ENCODE data around the gene MTA1.

The MTA1 gene

GRCh38 chr14:105478398-105479251 lies 59.0 kb downstream of the MTA1 start:
- no peak for DNase-seq

- peak; percentile 36 for DNase-seq
Observed at GRCh38 chr14:105479431-105480158, 60.0 kb downstream of the MTA1 start.

- DNase-seq, result no peak
Observed at GRCh38 chr14:105480199-105480746, 60.6 kb downstream of the MTA1 start.

GRCh38 chr14:105480807-105481801 lies 61.5 kb downstream of the MTA1 start:
- peak; percentile 96 for DNase-seq

GRCh38 chr14:105481886-105482457 lies 62.3 kb downstream of the MTA1 start:
- peak; percentile 99 for DNase-seq

- DNase-seq, result no peak
Observed at GRCh38 chr14:105482486-105483110, 63.0 kb downstream of the MTA1 start.

- peak; percentile 51 for DNase-seq
Observed at GRCh38 chr14:105483300-105484068, 63.9 kb downstream of the MTA1 start.

- peak; percentile 35 for DNase-seq
Observed at GRCh38 chr14:105484069-105484996, 64.7 kb downstream of the MTA1 start.

- DNase-seq, result no peak
Observed at GRCh38 chr14:105484997-105485393, 65.4 kb downstream of the MTA1 start.

- DNase-seq, result peak; percentile 52
Observed at GRCh38 chr14:105485739-105486162, 66.1 kb downstream of the MTA1 start.

GRCh38 chr14:105486163-105486973 lies 66.7 kb downstream of the MTA1 start, which contains the start of gene CRIP1:
Gene CRIP1 (plus strand): TSS chr14:105486886. CDS start chr14:105487260, 374 bp downstream.
- DNase-seq, result no peak

- peak; percentile 63 for DNase-seq
Observed at GRCh38 chr14:105486974-105487448, 67.4 kb downstream of the MTA1 start.

GRCh38 chr14:105487449-105487985 lies 67.9 kb downstream of the MTA1 start:
- peak; percentile 67 for DNase-seq

- no peak for DNase-seq
Observed at GRCh38 chr14:105487986-105488777, 68.6 kb downstream of the MTA1 start.

GRCh38 chr14:105488781-105489541 lies 69.3 kb downstream of the MTA1 start:
- no peak for DNase-seq

- peak; percentile 94 for DNase-seq
Observed at GRCh38 chr14:105489542-105490266, 70.1 kb downstream of the MTA1 start.

Data from NCI-H69 (cell line).